KMS-11 (cell line): ENCODE measurements around the gene RETNLB.
A peak's percentile ranks its signal among the peaks of the same experiment; 100 is the strongest.

Experiments
- H2AFZ ChIP-seq: fragments of 200-600 bp; sonication (generic); 2 replicates; pipeline ENCODE4 v1.6.1; 2016; ENCODE audit warnings: antibody characterized with exemption, mixed run types, low read depth
- H3K27ac ChIP-seq: fragments of 200-600 bp; sonication (generic); 2 replicates; pipeline ENCODE4 v1.6.1; 2016; ENCODE audit warnings: mild to moderate bottlenecking, mixed run types
- H3K27me3 ChIP-seq: fragments of 200-600 bp; sonication (generic); 2 replicates; pipeline ENCODE4 v1.6.1; 2017; ENCODE audit warnings: mild to moderate bottlenecking, low read depth, mixed run types, moderate library complexity; ENCODE audit not compliant: insufficient read depth
- H3K36me3 ChIP-seq: fragments of 200-600 bp; sonication (generic); 2 replicates; pipeline ENCODE4 v1.6.1; 2017; ENCODE audit warnings: mild to moderate bottlenecking, mixed run types; ENCODE audit not compliant: insufficient read depth
- H3K4me1 ChIP-seq: fragments of 200-600 bp; sonication (generic); 2 replicates; pipeline ENCODE4 v1.6.1; 2016; ENCODE audit warnings: mild to moderate bottlenecking, low read depth, mixed run types; ENCODE audit not compliant: poor library complexity, severe bottlenecking
- H3K4me2 ChIP-seq: fragments of 200-600 bp; sonication (generic); 2 replicates; pipeline ENCODE4 v1.7.0; 2016; ENCODE audit warnings: mild to moderate bottlenecking, mixed run types
- H3K4me3 ChIP-seq: fragments of 200-600 bp; sonication (generic); IDR thresholded peaks from 2 replicates; pipeline ENCODE4 v1.6.1; 2017; ENCODE audit warnings: low read depth, low read length, mixed read lengths; ENCODE audit not compliant: insufficient read depth
- H3K79me2 ChIP-seq: fragments of 200-600 bp; sonication (generic); 2 replicates; pipeline ENCODE4 v1.6.1; 2016; ENCODE audit warnings: low read depth, mixed run types; ENCODE audit not compliant: insufficient read depth
- H3K9ac ChIP-seq: fragments of 200-600 bp; sonication (generic); 2 replicates; pipeline ENCODE4 v1.6.1; 2016; ENCODE audit warnings: mild to moderate bottlenecking, mixed run types
- H4K20me1 ChIP-seq: fragments of 200-600 bp; sonication (generic); 2 replicates; pipeline ENCODE4 v1.6.1; 2016; ENCODE audit warnings: mild to moderate bottlenecking, mixed run types; ENCODE audit not compliant: insufficient read depth
- CTCF ChIP-seq: fragments of 200-600 bp; sonication (generic); conservative IDR thresholded peaks from 2 replicates; pipeline ENCODE4 v1.6.1; 2017; ENCODE audit warnings: low read depth, mild to moderate bottlenecking, antibody characterized with exemption, low read length, moderate library complexity, mixed read lengths

The RETNLB gene

GRCh38 chr3:108757404-108757982 lies at the start of gene RETNLB:
Gene RETNLB (minus strand): TSS chr3:108757410. CDS start chr3:108757185, 225 bp downstream.
- no peaks in the 10 kb centered on the region for H3K79me2 ChIP-seq
- peak within 1 kb of the TSS; percentile 48; the same call in 1 of the 2 replicates for H3K4me2 ChIP-seq
- no peak for TF ChIP-seq CTCF
- H3K4me3 ChIP-seq = no peak within 1 kb of the TSS
- no peaks in the 10 kb centered on the region for H3K36me3 ChIP-seq
- H4K20me1 ChIP-seq = no peaks in the 10 kb centered on the region
- H3K4me1 ChIP-seq = peaks cover 31% of the 10 kb centered on the region
- no peaks in the 10 kb centered on the region for H3K27me3 ChIP-seq
- no peak within 1 kb of the TSS for H3K9ac ChIP-seq
- no peak within 1 kb of the TSS for H2AFZ ChIP-seq
- H3K27ac ChIP-seq = no peak within 1 kb of the TSS

GRCh38 chr3:108806316-108806715 lies 49.1 kb upstream of the RETNLB start:
- no peaks in the 10 kb centered on the region for H4K20me1 ChIP-seq
- H3K4me2 ChIP-seq = no peak overlapping the region
- no peak overlapping the region for H3K27ac ChIP-seq
- TF ChIP-seq CTCF = no peak
- H3K79me2 ChIP-seq = no peaks in the 10 kb centered on the region
- H3K36me3 ChIP-seq = no peaks in the 10 kb centered on the region
- H2AFZ ChIP-seq = no peak overlapping the region
- H3K9ac ChIP-seq = no peak overlapping the region
- no peaks in the 10 kb centered on the region for H3K27me3 ChIP-seq
- H3K4me3 ChIP-seq = no peak overlapping the region
- no peaks in the 10 kb centered on the region for H3K4me1 ChIP-seq

- TF ChIP-seq CTCF = no peak
Measured at GRCh38 chr3:108804966-108805365, 47.8 kb upstream of the RETNLB start.

GRCh38 chr3:108804437-108804836 lies 47.2 kb upstream of the RETNLB start:
- H3K27me3 ChIP-seq = no peaks in the 10 kb centered on the region
- H3K79me2 ChIP-seq = no peaks in the 10 kb centered on the region
- no peak for TF ChIP-seq CTCF
- no peaks in the 10 kb centered on the region for H3K4me1 ChIP-seq
- H3K4me3 ChIP-seq = no peak overlapping the region
- H3K9ac ChIP-seq = no peak overlapping the region
- H3K4me2 ChIP-seq = no peak overlapping the region
- H2AFZ ChIP-seq = no peak overlapping the region
- H3K36me3 ChIP-seq = no peaks in the 10 kb centered on the region
- H3K27ac ChIP-seq = no peak overlapping the region
- no peaks in the 10 kb centered on the region for H4K20me1 ChIP-seq

More at GRCh38 chr3:108804966-108805365, 47.8 kb upstream of the RETNLB start:
- Histone ChIP-seq H3K4me2 (no peak overlapping the region), H3K4me3 (no peak overlapping the region), H4K20me1 (no peaks in the 10 kb centered on the region), H3K9ac (no peak overlapping the region), H3K27me3 (no peaks in the 10 kb centered on the region), H3K36me3 (no peaks in the 10 kb centered on the region), H3K27ac (no peak overlapping the region), H3K4me1 (no peaks in the 10 kb centered on the region), H2AFZ (no peak overlapping the region), H3K79me2 (no peaks in the 10 kb centered on the region)
